HCT116 (cell line): ENCODE results near the gene RORB. TPM values are rescaled to one million over a fixed set of nuclear protein-coding genes. Genes with fewer than 3 reads are reported as not detected.

Experiments
- ATAC-seq: fragments of 200-7000 bp; cut with Tn5 transposase; 2 replicates; pipeline ENCODE4 v1.9.1; 2020; ENCODE audit warnings: mild to moderate bottlenecking, moderate library complexity
- BruUV-seq: library from RNA; stranded (reverse); fragments of 400-500 nt; replicated peaks from 2 replicates; lab custom pipeline; 2021; lab: Mats Ljungman, UMichigan
- CTCF ChIA-PET: fragments of 300-600 bp; sonication (Branson Sonifier 250); formaldehyde crosslinking; loops from one replicate; lab custom pipeline; 2021; ENCODE audit warnings: antibody characterized with exemption; lab: Charles Lee
- POLR2A ChIA-PET: fragments of 300-600, 350-600 bp; sonication (Branson Sonifier 250); formaldehyde crosslinking; loops from one replicate; lab custom pipeline; 2021; ENCODE audit warnings: antibody characterized with exemption; lab: Charles Lee
- RAD21 ChIA-PET, 2 experiments: fragments of 300-600 bp; sonication (Branson Sonifier 250); formaldehyde crosslinking; loops; one replicate each; lab custom pipeline; 2023; ENCODE audit warnings: low total read pairs in 2 of 2; ENCODE audit not compliant: uncharacterized antibody in 2 of 2, unreplicated experiment in 2 of 2, low non-redundant PET in 1 of 2; lab: Charles Lee
- DNase-seq: peaks from one replicate; pipeline ENCODE4 v3.0.0-alpha.2; 2010; ENCODE audit warnings: low read depth, low spot score
- H2AFZ ChIP-seq: fragments of 200-600 bp; shearing (Covaris generic), sonication (generic); 2 replicates; pipeline ENCODE4 v1.6.1; 2017; ENCODE audit warnings: low read depth, mixed run types, mixed read lengths, antibody characterized with exemption, low read length; ENCODE audit not compliant: poor library complexity, severe bottlenecking
- H3K27ac ChIP-seq: 2 replicates; pipeline ENCODE4 v1.5.1; 2012; ENCODE audit warnings: low read depth, low read length
- H3K27me3 ChIP-seq: fragments of 200-600 bp; sonication (generic); 2 replicates; pipeline ENCODE4 v1.6.1; 2016; ENCODE audit warnings: mixed run types, low read length, mixed read lengths; ENCODE audit not compliant: insufficient read depth
- H3K36me3 ChIP-seq, 2 experiments: fragments of 200-500 bp in 1 of 2; fragments of 200-600 bp in 1 of 2; sonication (Bioruptor generic) in 1 of 2; sonication (generic) in 1 of 2; 2 replicates each; pipeline versions ENCODE4 v1.5.1 to v1.6.1; 2014 to 2016; ENCODE audit warnings: low read length in 2 of 2, inconsistent platforms in 1 of 2, mixed read lengths in 1 of 2, mixed run types in 1 of 2; ENCODE audit not compliant: insufficient read depth in 2 of 2, control insufficient read depth in 1 of 2
- H3K4me1 ChIP-seq, 2 experiments: fragments of 200-600 bp in 1 of 2; sonication (generic) in 1 of 2; 2 replicates each; pipeline versions ENCODE4 v1.5.1 to v1.6.1; 2012 to 2017; ENCODE audit warnings: low read length in 2 of 2, inconsistent platforms in 1 of 2, mild to moderate bottlenecking in 1 of 2, mixed read lengths in 1 of 2, mixed run types in 1 of 2, moderate library complexity in 1 of 2; ENCODE audit not compliant: insufficient read depth in 2 of 2, control insufficient read depth in 1 of 2
- H3K4me2 ChIP-seq: fragments of 200-600 bp; sonication (generic); 2 replicates; pipeline ENCODE4 v1.6.1; 2017; ENCODE audit warnings: mixed run types, low read length, mixed read lengths
- H3K4me3 ChIP-seq, 2 experiments: fragments of 200-600 bp in 1 of 2; sonication (generic) in 1 of 2; replicated peaks in 1 of 2; 2 replicates each; pipeline ENCODE4 v1.5.1; 2011 to 2016; ENCODE audit warnings: low read length in 2 of 2, control low read depth in 1 of 2, low read depth in 1 of 2, mild to moderate bottlenecking in 1 of 2, mixed read lengths in 1 of 2, mixed run types in 1 of 2
- H3K79me2 ChIP-seq: fragments of 200-600 bp; sonication (generic); 2 replicates; pipeline ENCODE4 v1.6.1; 2017; ENCODE audit warnings: mild to moderate bottlenecking, mixed run types, low read length, moderate library complexity, mixed read lengths; ENCODE audit not compliant: insufficient read depth
- H3K9ac ChIP-seq: fragments of 200-600 bp; sonication (generic); 2 replicates; pipeline ENCODE4 v1.6.1; 2016; ENCODE audit warnings: low read length, mixed read lengths
- H3K9me2 ChIP-seq: fragments of 200-600 bp; sonication (generic), shearing (Covaris generic); 2 replicates; pipeline ENCODE4 v1.6.1; 2017; ENCODE audit warnings: mixed run types, mild to moderate bottlenecking, moderate library complexity; ENCODE audit not compliant: insufficient read depth
- H3K9me3 ChIP-seq, 2 experiments: fragments of 200-500 bp in 1 of 2; fragments of 200-600 bp in 1 of 2; sonication (Bioruptor generic) in 1 of 2; sonication (generic) in 1 of 2; 2 replicates each; pipeline ENCODE4 v1.6.1; 2014 to 2017; ENCODE audit warnings: low read length in 2 of 2, mixed read lengths in 2 of 2, inconsistent platforms in 1 of 2, low read depth in 1 of 2, mild to moderate bottlenecking in 1 of 2, mixed run types in 1 of 2, moderate library complexity in 1 of 2; ENCODE audit not compliant: control insufficient read depth in 1 of 2, insufficient read depth in 1 of 2
- H4K20me1 ChIP-seq: fragments of 200-600 bp; sonication (generic), shearing (Covaris generic); 2 replicates; pipeline ENCODE4 v1.6.1; 2017; ENCODE audit warnings: mixed run types, mild to moderate bottlenecking, moderate library complexity; ENCODE audit not compliant: insufficient read depth
- CBX3 ChIP-seq: IDR thresholded peaks from 2 replicates; pipeline ENCODE4 v1.6.1; 2012; ENCODE audit warnings: low read depth
- CEBPB ChIP-seq: IDR thresholded peaks from 2 replicates; pipeline ENCODE4 v1.6.1; 2012; ENCODE audit warnings: low read depth
- EZH2 ChIP-seq: fragments of 200-600 bp; sonication (generic); IDR thresholded peaks from 2 replicates; pipeline ENCODE4 v1.6.1; 2017; ENCODE audit warnings: antibody characterized with exemption, mixed run types
- EZH2phosphoT487 ChIP-seq: fragments of 200-600 bp; IDR thresholded peaks from 2 replicates; pipeline ENCODE4 v1.6.1; 2018; ENCODE audit warnings: antibody characterized with exemption, borderline replicate concordance
- JUND ChIP-seq: IDR thresholded peaks from 2 replicates; pipeline ENCODE4 v1.6.1; 2012
- MAX ChIP-seq: IDR thresholded peaks from 2 replicates; pipeline ENCODE4 v1.6.1; 2012
- POLR2A ChIP-seq: IDR thresholded peaks from 2 replicates; pipeline ENCODE4 v1.7.0; 2011; ENCODE audit warnings: borderline replicate concordance; ENCODE audit not compliant: insufficient read depth, insufficient read length; ENCODE audit errors: extremely low read depth
- POLR2AphosphoS5 ChIP-seq: IDR thresholded peaks from 2 replicates; pipeline ENCODE4 v1.6.1; 2011; ENCODE audit warnings: mild to moderate bottlenecking, low read depth, low read length, moderate library complexity
- REST ChIP-seq: IDR thresholded peaks from 2 replicates; pipeline ENCODE4 v1.6.1; 2012; ENCODE audit warnings: low read depth
- SIN3A ChIP-seq: IDR thresholded peaks from 2 replicates; pipeline ENCODE4 v1.6.1; 2012; ENCODE audit warnings: low read depth
- SRF ChIP-seq: IDR thresholded peaks from 2 replicates; pipeline ENCODE4 v1.6.1; 2012; ENCODE audit warnings: low read depth
- TCF7L2 ChIP-seq: IDR thresholded peaks from 2 replicates; pipeline ENCODE4 v1.7.0; 2011; ENCODE audit warnings: borderline replicate concordance, inconsistent platforms; ENCODE audit not compliant: insufficient read depth, insufficient read length; ENCODE audit errors: extremely low read depth
- YY1 ChIP-seq: IDR thresholded peaks from 2 replicates; pipeline ENCODE4 v1.6.1; 2011; ENCODE audit warnings: low read length, low read depth, moderate library complexity, mild to moderate bottlenecking; ENCODE audit not compliant: insufficient replicate concordance; ENCODE audit errors: extremely low read depth
- ZFX ChIP-seq: fragments of 450-650 bp; IDR thresholded peaks from 2 replicates; pipeline ENCODE4 v1.6.1; 2017
- ZNF274 ChIP-seq: fragments of 200-500 bp; sonication (Bioruptor generic); IDR thresholded peaks from 2 replicates; pipeline ENCODE4 v1.6.1; 2014; ENCODE audit warnings: mild to moderate bottlenecking, low read depth, low read length, inconsistent platforms
- intact Hi-C: fragments of 100-400 bp; cut with micrococcal nuclease; formaldehyde crosslinking; loops from 2 replicates; pipeline ENCODE4 v1.10.0; 2022
- total RNA-seq: library from RNA; stranded (reverse); gene quantifications from one replicate; pipeline ENCODE4 v1.2.1, GENCODE V29; 2021; ENCODE audit not compliant: unreplicated experiment
- TF ChIP-seq, protein P1 (sequence below): IDR thresholded peaks from 2 replicates; pipeline ENCODE4 v1.6.1; 2012
- TF ChIP-seq, protein P2 (sequence below), 3 experiments: fragments of 200-600 bp in 1 of 3; sonication (generic) in 1 of 3; IDR thresholded peaks in 2 of 3; conservative IDR thresholded peaks in 1 of 3; 2 replicates each; pipeline ENCODE4 v1.5.1; 2012 to 2017; ENCODE audit warnings: low read depth in 2 of 3, low read length in 2 of 3, antibody characterized with exemption in 1 of 3, borderline replicate concordance in 1 of 3, control low read depth in 1 of 3, mild to moderate bottlenecking in 1 of 3, mixed read lengths in 1 of 3, mixed run types in 1 of 3, moderate library complexity in 1 of 3; ENCODE audit not compliant: insufficient read depth in 1 of 3

The RORB gene
- total RNA-seq, 1 experiment from 2014 or later, result 0.02 TPM

DNA sequence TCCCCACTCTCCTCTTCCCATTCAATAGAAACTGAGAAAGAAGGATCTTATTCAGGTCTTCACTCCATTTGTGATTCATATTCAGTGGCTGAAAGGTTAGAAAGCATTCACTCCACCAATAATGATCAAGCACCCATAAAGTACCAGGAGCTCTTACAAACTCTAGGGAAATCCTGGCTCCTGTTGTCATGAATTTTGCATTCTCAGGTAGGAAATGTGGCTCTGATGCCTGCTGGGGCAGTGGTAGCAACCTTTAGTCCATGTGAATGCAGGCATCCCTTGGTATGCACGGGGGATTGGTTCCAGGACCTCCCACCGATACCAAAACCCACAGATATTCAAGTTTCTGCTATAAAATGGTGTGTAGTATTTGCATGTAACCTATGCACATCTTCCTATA, 3.6 kb upstream of the RORB start:
- RAD21 ChIA-PET, result no interaction called here
- H3K9me3 ChIP-seq, result no peaks in the 10 kb centered on the region
- no peak overlapping the region for H3K4me2 ChIP-seq
- TF ChIP-seq JUND (no peak), REST (no peak), TCF7L2 (no peak), CEBPB (no peak), CBX3 (no peak), POLR2AphosphoS5 (no peak), POLR2A (no peak), EZH2 (no peak), ZNF274 (no peak), YY1 (no peak), MAX (no peak), EZH2phosphoT487 (no peak), ZFX (no peak), SRF (no peak), SIN3A (no peak)
- TF ChIP-seq, protein P1, sequence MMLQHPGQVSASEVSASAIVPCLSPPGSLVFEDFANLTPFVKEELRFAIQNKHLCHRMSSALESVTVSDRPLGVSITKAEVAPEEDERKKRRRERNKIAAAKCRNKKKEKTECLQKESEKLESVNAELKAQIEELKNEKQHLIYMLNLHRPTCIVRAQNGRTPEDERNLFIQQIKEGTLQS, result no peak
- TF ChIP-seq, protein P2, sequence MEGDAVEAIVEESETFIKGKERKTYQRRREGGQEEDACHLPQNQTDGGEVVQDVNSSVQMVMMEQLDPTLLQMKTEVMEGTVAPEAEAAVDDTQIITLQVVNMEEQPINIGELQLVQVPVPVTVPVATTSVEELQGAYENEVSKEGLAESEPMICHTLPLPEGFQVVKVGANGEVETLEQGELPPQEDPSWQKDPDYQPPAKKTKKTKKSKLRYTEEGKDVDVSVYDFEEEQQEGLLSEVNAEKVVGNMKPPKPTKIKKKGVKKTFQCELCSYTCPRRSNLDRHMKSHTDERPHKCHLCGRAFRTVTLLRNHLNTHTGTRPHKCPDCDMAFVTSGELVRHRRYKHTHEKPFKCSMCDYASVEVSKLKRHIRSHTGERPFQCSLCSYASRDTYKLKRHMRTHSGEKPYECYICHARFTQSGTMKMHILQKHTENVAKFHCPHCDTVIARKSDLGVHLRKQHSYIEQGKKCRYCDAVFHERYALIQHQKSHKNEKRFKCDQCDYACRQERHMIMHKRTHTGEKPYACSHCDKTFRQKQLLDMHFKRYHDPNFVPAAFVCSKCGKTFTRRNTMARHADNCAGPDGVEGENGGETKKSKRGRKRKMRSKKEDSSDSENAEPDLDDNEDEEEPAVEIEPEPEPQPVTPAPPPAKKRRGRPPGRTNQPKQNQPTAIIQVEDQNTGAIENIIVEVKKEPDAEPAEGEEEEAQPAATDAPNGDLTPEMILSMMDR (IDR thresholded peaks at IDR 0.05 in 2 of 3, conservative IDR thresholded peaks at IDR 0.05 in 1 of 3; ENCODE audit: borderline replicate concordance in 1 of 3, insufficient read depth in 1 of 3, low read depth in 2 of 3, low read length in 2 of 3), result no peak
- H3K4me3 ChIP-seq, result no peak overlapping the region
- CTCF ChIA-PET, result no interaction called here
- H3K9me2 ChIP-seq, result no peaks in the 10 kb centered on the region
- DNase-seq, result no peak
- POLR2A ChIA-PET, result no interaction called here
- no peaks in the 10 kb centered on the region for H3K4me1 ChIP-seq
- intact Hi-C loops, result no loop called here
- no peaks in the 10 kb centered on the region for H3K79me2 ChIP-seq
- ATAC-seq, result no peak
- no peak overlapping the region for H3K27ac ChIP-seq
- no peaks in the 10 kb centered on the region for H4K20me1 ChIP-seq
- BruUV-seq, result no TSS peak
- H3K27me3 ChIP-seq, result no peaks in the 10 kb centered on the region
- H3K36me3 ChIP-seq, result no peaks in the 10 kb centered on the region
- no peak overlapping the region for H2AFZ ChIP-seq
- no peak overlapping the region for H3K9ac ChIP-seq
